GM20431 (cell line): Measurements from ENCODE around the gene LCE3B.
"Not testable (repeated sequence)": the region's sequence is repeated elsewhere in the genome, so short reads cannot be mapped to it uniquely, and the experiment has no call there.

ENCODE experiments used
- in situ Hi-C: fragments of 300-500 bp; cut with MseI, MboI; formaldehyde crosslinking; loops from one replicate; pipeline ENCODE4 v1.15.0; 2020; ENCODE audit warnings: low sequenced_read_pairs; ENCODE audit not compliant: unreplicated experiment

Gene LCE3B

GRCh38 chr1:152613511-152613910 lies at the start of gene LCE3B:
Gene LCE3B, plus strand, starts transcription at chr1:152613811. Its CDS starts 0 bp downstream, at chr1:152613811.
- in situ Hi-C loops, result no loop called here

GRCh38 chr1:152565115-152565514 lies 48.5 kb upstream of the LCE3B start:
- in situ Hi-C loops, result no loop called here

- in situ Hi-C loops, result no loop called here
Measured at GRCh38 chr1:152565535-152566215, 47.9 kb upstream of the LCE3B start.

GRCh38 chr1:152566681-152567080 lies 46.9 kb upstream of the LCE3B start, which contains the start of gene LCE3E:
Gene LCE3E, minus strand, starts transcription at chr1:152566780. Its CDS starts 572 bp downstream, at chr1:152566208.
- in situ Hi-C loops, result no loop called here

GRCh38 chr1:152577168-152577567 lies 36.4 kb upstream of the LCE3B start:
- in situ Hi-C loops, result no loop called here

GRCh38 chr1:152579526-152579925 lies 34.1 kb upstream of the LCE3B start:
- in situ Hi-C loops, result not testable (repeated sequence)

- in situ Hi-C loops, result no loop called here
Measured at GRCh38 chr1:152580433-152580832, 33.2 kb upstream of the LCE3B start, which contains the start of gene LCE3D. Gene LCE3D, minus strand, starts transcription at chr1:152580516. Its CDS starts 580 bp downstream, at chr1:152579936.

- in situ Hi-C loops, result no loop called here
Measured at GRCh38 chr1:152582647-152583046, 31.0 kb upstream of the LCE3B start.

GRCh38 chr1:152585586-152585985 lies 28.0 kb upstream of the LCE3B start:
- in situ Hi-C loops, result no loop called here

- in situ Hi-C loops, result no loop called here
Measured at GRCh38 chr1:152596986-152597385, 16.6 kb upstream of the LCE3B start.

GRCh38 chr1:152599934-152600333 lies 13.7 kb upstream of the LCE3B start, which contains the start of gene LCE3C:
Gene LCE3C, plus strand, starts transcription at chr1:152600234. Its CDS starts 498 bp downstream, at chr1:152600732.
- in situ Hi-C loops, result no loop called here

GRCh38 chr1:152621993-152622392 lies 8.4 kb downstream of the LCE3B start:
- in situ Hi-C loops, result no loop called here

- in situ Hi-C loops, result no loop called here
Measured at GRCh38 chr1:152622803-152623202, 9.2 kb downstream of the LCE3B start, which contains the start of gene LCE3A. Gene LCE3A, minus strand, starts transcription at chr1:152623103. Its CDS starts 0 bp downstream, at chr1:152623103.

- in situ Hi-C loops, result no loop called here
Measured at GRCh38 chr1:152623203-152623844, 9.7 kb downstream of the LCE3B start.

GRCh38 chr1:152626744-152627143 lies 13.1 kb downstream of the LCE3B start:
- in situ Hi-C loops, result no loop called here

- in situ Hi-C loops, result no loop called here
Measured at GRCh38 chr1:152630596-152630995, 17.0 kb downstream of the LCE3B start.

GRCh38 chr1:152640351-152640750 lies 26.7 kb downstream of the LCE3B start:
- in situ Hi-C loops, result no loop called here

- in situ Hi-C loops, result no loop called here
Measured at GRCh38 chr1:152643945-152644344, 30.3 kb downstream of the LCE3B start.

GRCh38 chr1:152645146-152645545 lies 31.5 kb downstream of the LCE3B start:
- in situ Hi-C loops, result no loop called here

GRCh38 chr1:152646656-152647055 lies 33.0 kb downstream of the LCE3B start:
- in situ Hi-C loops, result no loop called here

GRCh38 chr1:152654110-152654509 lies 40.5 kb downstream of the LCE3B start:
- in situ Hi-C loops, result no loop called here
